OCI-LY7 (cell line): ENCODE measurements around the gene SPATA6L.

Source experiments
- EZH2phosphoT487 ChIP-seq: fragments of 200-600 bp; sonication (generic); IDR thresholded peaks from 2 replicates; pipeline ENCODE4 v1.6.1; 2018; ENCODE audit warnings: low read depth, borderline replicate concordance, mild to moderate bottlenecking, mixed run types, antibody characterized with exemption, low read length, moderate library complexity, mixed read lengths
- TF ChIP-seq, protein P1 (sequence below): fragments of 200-600 bp; sonication (generic); conservative IDR thresholded peaks from 2 replicates; pipeline ENCODE4 v1.5.1; 2014; ENCODE audit warnings: mild to moderate bottlenecking, antibody characterized with exemption, low read length, moderate library complexity, mixed read lengths

DNA sequence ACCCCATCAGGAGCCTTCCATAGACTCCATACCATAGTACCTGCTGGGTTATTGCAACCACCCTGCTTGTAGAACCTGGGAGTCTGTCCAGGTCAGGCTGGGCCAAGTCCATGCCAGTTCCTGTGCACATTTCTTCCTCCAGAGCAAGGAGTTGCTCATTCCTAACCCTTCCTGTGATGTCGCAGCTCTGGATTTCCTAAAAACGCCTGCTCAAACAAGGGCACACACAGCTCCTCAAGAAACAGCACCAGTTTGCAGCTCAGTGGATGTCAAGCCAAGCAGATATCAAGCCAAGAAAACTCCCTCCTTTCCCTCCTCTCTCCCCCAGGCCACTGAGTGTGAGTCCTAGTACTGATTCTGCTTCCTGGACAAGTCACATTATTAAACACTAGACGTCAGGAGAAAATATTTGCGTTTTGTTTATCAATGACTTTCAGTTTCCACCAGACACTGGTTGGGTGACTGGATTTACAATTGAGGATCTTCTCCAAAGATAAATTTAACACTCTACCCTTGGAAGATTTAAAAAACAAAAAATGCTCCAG is 116.5 kb downstream of the SPATA6L start:
- TF ChIP-seq, protein P1, sequence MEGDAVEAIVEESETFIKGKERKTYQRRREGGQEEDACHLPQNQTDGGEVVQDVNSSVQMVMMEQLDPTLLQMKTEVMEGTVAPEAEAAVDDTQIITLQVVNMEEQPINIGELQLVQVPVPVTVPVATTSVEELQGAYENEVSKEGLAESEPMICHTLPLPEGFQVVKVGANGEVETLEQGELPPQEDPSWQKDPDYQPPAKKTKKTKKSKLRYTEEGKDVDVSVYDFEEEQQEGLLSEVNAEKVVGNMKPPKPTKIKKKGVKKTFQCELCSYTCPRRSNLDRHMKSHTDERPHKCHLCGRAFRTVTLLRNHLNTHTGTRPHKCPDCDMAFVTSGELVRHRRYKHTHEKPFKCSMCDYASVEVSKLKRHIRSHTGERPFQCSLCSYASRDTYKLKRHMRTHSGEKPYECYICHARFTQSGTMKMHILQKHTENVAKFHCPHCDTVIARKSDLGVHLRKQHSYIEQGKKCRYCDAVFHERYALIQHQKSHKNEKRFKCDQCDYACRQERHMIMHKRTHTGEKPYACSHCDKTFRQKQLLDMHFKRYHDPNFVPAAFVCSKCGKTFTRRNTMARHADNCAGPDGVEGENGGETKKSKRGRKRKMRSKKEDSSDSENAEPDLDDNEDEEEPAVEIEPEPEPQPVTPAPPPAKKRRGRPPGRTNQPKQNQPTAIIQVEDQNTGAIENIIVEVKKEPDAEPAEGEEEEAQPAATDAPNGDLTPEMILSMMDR = no peak
- no peak for TF ChIP-seq EZH2phosphoT487
